Right forelimb (tissue), 1 donor: ENCODE measurements around the gene TNNT1.
"Not testable (repeated sequence)": the region's sequence is repeated elsewhere in the genome, so short reads cannot be mapped to it uniquely, and the experiment has no call there.

Experiments
- DNase-seq: peaks from one replicate; pipeline ENCODE4 v3.0.0-alpha.2; 2018

The TNNT1 gene

GRCh38 chr19:55149078-55150003 lies at the start of gene TNNT1:
TNNT1 (minus strand) TSS chr19:55149206; CDS start chr19:55147157, 2,049 bp downstream.
- no peak for DNase-seq

DNA sequence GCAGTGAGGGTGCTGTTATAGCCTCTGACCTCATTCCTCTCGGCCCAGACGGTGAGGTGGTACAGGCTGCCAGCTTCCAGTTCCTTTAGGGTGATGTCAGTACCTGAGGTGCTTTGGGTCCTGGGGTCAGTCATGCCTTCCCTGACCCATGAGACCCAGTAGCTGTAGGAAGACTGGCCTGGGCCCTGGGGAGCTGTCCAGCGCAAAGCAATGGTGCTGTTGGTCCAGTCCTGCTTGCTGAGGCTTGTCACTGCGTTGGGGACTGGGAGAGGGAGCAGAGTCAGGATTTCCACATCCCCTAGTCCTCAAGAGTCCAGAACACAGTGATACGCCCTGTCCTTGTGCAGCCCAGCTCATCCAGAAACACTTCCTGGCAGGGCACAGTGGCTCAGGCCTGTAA lies 49.6 kb upstream of the TNNT1 start:
- DNase-seq: no peak

DNA sequence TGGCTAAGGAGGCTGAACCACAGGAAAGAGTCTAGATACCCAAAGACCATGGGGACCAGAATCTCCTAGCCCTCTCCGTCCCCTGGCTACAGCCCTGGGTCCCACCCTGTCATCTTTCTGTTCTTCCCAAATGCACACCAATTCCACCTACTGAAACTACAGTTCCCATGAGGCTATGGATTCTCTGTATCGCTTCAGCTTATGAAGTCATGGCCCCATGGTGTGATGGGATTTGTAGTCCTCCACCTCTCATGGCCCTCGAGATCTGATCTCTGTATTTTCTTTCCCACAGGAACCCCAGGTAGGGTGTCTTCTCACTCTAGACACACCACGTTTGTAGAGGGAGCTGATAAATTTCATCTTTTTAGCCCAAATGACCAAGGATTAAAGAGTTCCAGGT lies 48.5 kb upstream of the TNNT1 start:
- DNase-seq: no peak

GRCh38 chr19:55196803-55197202 lies 47.8 kb upstream of the TNNT1 start:
- no peak for DNase-seq

DNA sequence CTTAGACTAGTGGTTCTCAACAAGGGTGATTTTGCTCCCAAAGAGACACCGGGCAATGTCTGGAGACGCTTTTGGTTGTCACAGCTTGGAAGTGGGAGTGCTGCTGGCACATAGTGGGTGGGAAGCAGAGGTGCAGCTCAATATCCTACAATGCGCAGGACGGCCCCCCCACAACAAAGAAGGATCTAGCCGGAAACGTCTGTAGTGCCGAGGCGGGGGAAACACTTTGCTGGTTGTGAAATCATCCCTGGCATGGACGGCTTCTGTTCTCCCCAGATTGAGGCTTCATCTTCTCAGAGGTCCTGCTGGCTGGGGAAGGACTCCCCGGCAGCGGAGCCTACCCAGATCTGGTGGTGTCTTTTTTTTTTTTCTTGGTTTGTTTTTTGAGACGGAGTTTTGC lies 44.5 kb upstream of the TNNT1 start:
- no peak for DNase-seq

DNA sequence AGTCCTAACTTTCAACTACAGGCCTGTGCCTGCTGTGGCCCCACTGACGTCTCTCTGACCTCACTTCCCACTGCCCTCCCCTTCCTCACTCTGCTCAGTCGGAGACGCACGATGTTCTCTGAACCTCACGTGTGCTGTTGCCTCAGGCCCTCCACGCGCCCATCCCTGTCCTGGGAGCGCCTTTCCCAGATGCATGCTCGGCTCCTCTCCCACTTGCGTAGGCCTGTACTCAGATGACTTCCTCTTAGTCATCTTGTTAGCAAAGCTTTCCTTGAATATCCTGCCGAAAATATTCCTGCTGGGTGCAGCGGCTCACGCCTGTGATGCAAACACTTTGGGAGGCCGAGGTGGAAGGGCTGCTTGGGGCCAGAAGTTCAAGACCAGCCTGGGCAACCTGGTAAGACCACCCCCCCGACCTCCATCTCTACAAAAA lies 40.4 kb upstream of the TNNT1 start:
- no peak for DNase-seq

DNA sequence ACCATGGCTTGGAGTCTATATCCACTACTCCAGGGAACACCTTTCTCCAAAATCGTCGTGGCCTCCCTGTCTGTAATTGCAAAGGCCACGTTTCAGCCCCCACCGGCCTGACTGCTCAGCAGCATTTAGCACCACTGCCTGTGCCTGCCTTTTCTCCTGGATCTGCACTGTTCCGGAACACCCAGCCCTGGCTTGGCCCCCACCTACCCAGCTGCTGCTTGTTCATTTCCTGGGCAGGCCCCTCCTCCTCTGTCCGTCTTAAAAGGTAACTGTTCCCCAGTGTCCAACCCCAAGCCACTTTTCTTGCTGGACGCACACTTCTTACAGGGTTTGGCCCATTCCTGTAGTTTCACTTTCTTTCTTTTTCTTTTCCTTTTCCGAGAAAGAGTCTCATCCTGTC lies 39.6 kb upstream of the TNNT1 start:
- no peak for DNase-seq

GRCh38 chr19:55186080-55186479 lies 37.1 kb upstream of the TNNT1 start:
- no peak for DNase-seq

DNA sequence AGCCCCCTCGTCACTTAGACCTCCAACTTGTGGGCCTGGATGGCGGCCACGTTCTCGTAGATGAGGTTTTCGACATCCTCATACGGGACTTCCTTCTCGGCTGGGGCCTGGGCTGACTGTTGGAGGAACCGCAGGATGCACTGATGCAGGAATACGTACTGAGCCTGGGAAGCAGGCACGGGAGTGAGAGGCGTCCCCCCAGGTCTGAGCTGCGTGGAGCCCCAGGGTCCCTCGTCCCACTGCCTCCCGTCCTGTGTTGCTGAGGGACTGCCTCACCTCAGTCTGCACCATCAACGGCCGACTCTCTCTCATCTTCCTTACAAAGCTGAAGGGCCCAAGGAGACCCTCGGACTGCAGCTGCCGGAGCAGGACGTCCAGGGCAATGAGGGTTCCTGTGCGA lies 32.7 kb upstream of the TNNT1 start:
- no peak for DNase-seq

GRCh38 chr19:55179606-55180484 lies 30.8 kb upstream of the TNNT1 start, which contains the start of gene SYT5:
SYT5 (minus strand) TSS chr19:55180289; CDS start chr19:55179041, 1,248 bp downstream.
- DNase-seq: no peak

DNA sequence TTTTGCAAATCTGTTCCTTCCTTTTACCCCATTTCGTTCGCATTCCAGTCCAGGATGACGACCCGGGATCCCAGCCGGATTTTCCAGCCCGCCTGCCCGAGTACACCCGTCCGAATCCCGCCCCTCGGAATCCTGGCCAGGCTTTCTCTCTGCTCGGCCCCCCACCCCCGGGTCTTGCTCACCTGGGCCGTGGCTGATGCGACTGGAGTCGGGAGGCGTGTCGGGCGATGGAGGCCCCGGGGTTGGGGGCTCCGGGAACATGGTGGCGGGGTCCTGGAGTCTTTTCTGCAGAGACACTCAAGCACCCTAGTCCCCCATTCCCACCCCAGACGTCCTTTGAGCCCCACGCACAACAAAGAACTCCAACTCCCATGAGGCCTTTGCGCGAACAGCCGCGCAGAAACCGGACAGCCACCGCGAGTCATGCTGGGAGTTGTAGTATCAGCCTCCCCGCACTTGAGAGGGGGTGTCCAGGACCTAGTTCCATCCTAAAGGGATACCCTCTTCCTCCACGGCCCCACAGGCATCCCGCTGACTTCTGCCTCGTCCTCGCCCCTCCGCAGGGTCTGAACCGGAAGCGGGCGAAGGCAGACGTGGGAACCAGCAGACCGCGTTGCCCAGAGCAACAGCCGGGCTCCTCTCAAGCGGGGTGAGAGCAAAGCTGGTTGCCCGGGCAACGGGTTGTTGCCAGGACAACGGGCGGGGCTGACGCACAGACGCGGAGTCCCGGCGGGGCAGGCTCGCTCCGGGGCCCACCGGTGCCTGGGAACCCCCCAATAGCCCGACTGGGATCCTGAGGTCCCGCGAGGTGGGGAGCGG lies 30.0 kb upstream of the TNNT1 start:
- DNase-seq: peak; percentile 79

GRCh38 chr19:55176076-55176475 lies 27.1 kb upstream of the TNNT1 start:
- no peak for DNase-seq

- no peak for DNase-seq
These were observed 26.3 kb upstream of the TNNT1 start for GRCh38 chr19:55175117-55175867.

- no peak for DNase-seq
These were observed 25.6 kb upstream of the TNNT1 start for GRCh38 chr19:55174425-55175116.

GRCh38 chr19:55173714-55174409 lies 24.9 kb upstream of the TNNT1 start:
- no peak for DNase-seq

GRCh38 chr19:55173186-55173713 lies 24.2 kb upstream of the TNNT1 start:
- DNase-seq: no peak

GRCh38 chr19:55172741-55173140 lies 23.7 kb upstream of the TNNT1 start:
- DNase-seq: no peak

GRCh38 chr19:55172318-55172717 lies 23.3 kb upstream of the TNNT1 start:
- DNase-seq: not testable (repeated sequence)

DNA sequence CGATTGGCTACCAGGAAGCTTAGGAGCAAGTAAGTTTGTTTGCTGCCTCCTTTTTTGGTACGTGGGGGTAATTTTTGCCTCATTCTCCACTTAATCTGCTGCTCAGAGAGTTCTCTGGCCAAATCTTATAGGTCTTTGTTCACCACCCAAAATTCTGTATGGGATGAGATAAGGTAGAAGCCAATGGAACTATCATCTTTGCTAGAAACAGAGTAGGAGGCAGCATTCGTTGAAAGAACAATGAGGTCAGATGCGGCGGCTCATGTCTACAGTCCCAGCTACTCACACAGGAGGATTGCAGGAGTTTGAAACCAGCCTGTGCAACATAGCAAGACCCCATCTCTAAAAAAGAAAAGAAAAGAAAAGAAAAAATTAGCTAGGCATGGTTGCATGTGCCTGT lies 22.4 kb upstream of the TNNT1 start:
- DNase-seq: no peak

DNA sequence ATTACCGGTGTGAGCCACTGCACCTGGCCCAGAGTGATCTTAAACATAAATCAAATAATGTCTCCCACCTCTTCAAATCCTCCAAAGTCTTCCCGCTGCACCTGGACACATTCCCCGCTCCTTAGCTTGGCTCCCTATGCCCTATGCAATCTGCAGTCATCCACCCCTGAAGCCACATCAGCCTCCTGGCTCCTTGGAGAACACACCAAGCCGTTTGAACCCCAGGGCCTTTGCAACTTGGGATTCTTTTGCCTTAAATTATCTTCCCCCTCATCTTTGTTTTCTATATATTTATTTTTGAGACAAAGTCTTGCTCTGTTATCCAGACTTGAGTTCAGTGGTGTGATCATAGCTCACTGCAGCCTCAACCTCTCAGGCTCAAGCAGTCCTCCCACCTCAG lies 20.1 kb upstream of the TNNT1 start:
- no peak for DNase-seq
